ENCODE results near the gene NFASC. TPM values are rescaled to one million over a fixed set of nuclear protein-coding genes. Genes with fewer than 3 reads are reported as not detected.
A peak's percentile ranks its signal among the peaks of the same experiment; 100 is the strongest.

NFASC gene
- total RNA-seq, 1 donor from 2014 or later: 6.9 TPM

DNA sequence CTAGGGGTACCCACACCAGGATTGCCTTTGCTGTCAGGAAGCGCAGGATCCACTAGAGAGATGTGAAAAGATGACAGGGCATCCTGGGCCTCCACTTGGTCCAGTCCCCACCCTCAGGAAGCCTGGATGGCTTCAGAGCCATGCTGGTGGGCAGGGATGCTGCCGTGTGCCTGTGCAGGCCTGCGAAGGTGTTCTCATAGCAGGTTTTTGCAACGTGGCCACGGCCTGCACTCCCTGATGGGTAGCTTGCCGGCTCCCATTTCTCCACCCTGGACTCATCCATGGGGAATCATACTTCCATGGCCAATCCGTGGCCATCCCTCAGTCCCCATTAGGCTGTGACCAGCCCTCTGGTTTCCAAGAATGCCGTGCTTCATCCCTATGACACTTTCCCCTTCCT is 138.2 kb downstream of the NFASC start:
- Mint-ChIP-seq H3K27ac (no peak overlapping the region), H3K4me1 (ENCODE audit: low read depth) (peaks cover 8% of the 10 kb centered on the region), H3K9me3 (ENCODE audit: low read depth) (no peaks in the 10 kb centered on the region), H3K4me3 (ENCODE audit: low read depth) (no peak overlapping the region), H3K36me3 (ENCODE audit: insufficient read depth) (no peaks in the 10 kb centered on the region), H3K27me3 (peaks cover 18% of the 10 kb centered on the region)
- DNase-seq (ENCODE audit: low spot score, unreplicated experiment): no peak
- TF ChIP-seq, protein P1, sequence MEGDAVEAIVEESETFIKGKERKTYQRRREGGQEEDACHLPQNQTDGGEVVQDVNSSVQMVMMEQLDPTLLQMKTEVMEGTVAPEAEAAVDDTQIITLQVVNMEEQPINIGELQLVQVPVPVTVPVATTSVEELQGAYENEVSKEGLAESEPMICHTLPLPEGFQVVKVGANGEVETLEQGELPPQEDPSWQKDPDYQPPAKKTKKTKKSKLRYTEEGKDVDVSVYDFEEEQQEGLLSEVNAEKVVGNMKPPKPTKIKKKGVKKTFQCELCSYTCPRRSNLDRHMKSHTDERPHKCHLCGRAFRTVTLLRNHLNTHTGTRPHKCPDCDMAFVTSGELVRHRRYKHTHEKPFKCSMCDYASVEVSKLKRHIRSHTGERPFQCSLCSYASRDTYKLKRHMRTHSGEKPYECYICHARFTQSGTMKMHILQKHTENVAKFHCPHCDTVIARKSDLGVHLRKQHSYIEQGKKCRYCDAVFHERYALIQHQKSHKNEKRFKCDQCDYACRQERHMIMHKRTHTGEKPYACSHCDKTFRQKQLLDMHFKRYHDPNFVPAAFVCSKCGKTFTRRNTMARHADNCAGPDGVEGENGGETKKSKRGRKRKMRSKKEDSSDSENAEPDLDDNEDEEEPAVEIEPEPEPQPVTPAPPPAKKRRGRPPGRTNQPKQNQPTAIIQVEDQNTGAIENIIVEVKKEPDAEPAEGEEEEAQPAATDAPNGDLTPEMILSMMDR (IDR thresholded peaks at IDR 0.05; ENCODE audit: unreplicated experiment): no peak

DNA sequence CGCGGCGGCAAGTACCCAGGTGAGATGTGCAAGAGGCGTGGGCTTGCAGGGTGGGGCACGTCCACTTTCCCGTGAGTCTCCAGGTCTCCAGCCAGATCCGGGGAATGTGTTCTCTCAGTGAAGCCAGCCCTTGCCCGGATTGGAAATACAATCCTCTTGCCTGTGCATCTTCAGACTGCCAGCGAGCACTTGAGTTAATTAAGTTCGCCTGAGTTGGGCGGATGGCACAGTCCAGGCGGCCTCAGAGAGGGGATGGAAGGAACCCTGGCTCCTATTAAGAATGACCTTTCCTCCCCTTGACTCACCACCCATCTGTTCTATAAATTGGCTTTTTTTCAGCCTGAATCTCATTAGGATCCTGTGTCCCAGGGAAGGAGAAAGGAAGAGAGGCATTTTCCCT is 139.0 kb downstream of the NFASC start:
- no peak overlapping the region for H3K27ac Mint-ChIP-seq
- no peak overlapping the region for H3K4me3 Mint-ChIP-seq (ENCODE audit: low read depth)
- peaks cover 25% of the 10 kb centered on the region for H3K27me3 Mint-ChIP-seq
- TF ChIP-seq, protein P1 (IDR thresholded peaks at IDR 0.05; ENCODE audit: unreplicated experiment): no peak
- H3K36me3 Mint-ChIP-seq (ENCODE audit: insufficient read depth): no peaks in the 10 kb centered on the region
- no peak for DNase-seq (ENCODE audit: low spot score, unreplicated experiment)
- H3K9me3 Mint-ChIP-seq (ENCODE audit: low read depth): no peaks in the 10 kb centered on the region
- peaks cover 9% of the 10 kb centered on the region for H3K4me1 Mint-ChIP-seq (ENCODE audit: low read depth)

DNA sequence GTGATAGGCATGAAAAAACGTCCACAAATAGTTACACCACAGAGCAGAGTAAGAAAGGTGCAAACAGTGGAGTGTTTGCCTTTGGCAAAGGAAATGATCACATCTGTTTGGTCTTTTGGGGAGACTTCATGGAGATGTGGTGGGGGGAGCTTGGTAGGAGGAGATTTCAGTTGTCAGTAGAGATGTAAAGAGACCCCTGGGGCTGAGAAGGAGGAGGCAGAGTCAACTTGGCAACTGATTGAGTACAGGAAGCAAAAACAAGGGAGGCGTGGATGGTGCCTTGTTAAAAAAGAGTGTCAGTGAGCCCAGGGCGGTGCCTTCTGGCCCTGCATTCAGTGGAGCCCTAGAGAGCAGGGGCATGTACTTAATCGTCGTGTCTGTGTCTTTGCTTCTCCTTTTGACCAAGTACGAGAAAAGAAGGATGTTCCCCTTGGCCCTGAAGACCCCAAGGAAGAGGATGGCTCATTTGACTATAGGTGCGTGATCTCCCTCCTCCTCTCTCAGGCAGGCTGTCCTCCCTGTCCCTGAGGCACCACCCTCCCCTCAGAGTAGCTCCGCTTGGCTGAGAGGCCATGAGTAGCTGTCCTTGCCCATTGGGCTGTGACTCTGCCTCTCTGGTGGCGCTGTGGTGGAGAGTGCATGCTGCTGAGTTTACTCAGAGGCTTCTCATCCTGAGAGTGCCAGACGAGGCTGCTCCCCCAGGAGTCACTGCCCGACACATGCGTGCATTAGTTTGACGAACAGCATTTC is 141.9 kb downstream of the NFASC start:
- TF ChIP-seq, protein P1 (IDR thresholded peaks at IDR 0.05; ENCODE audit: unreplicated experiment): no peak
- Mint-ChIP-seq H3K27ac (peak overlapping the region; percentile 14), H3K4me1 (ENCODE audit: low read depth) (peaks cover 9% of the 10 kb centered on the region), H3K4me3 (ENCODE audit: low read depth) (no peak overlapping the region), H3K27me3 (peaks cover 17% of the 10 kb centered on the region), H3K36me3 (ENCODE audit: insufficient read depth) (no peaks in the 10 kb centered on the region), H3K9me3 (ENCODE audit: low read depth) (no peaks in the 10 kb centered on the region)
- no peak for DNase-seq (ENCODE audit: low spot score, unreplicated experiment)

GRCh38 chr1:205013683-205014367 is 143.2 kb downstream of the NFASC start:
- no peaks in the 10 kb centered on the region for H3K36me3 Mint-ChIP-seq (ENCODE audit: insufficient read depth)
- no peak overlapping the region for H3K4me3 Mint-ChIP-seq (ENCODE audit: low read depth)
- peaks cover 16% of the 10 kb centered on the region for H3K27me3 Mint-ChIP-seq
- DNase-seq (ENCODE audit: low spot score, unreplicated experiment): no peak
- H3K27ac Mint-ChIP-seq: no peak overlapping the region
- H3K4me1 Mint-ChIP-seq (ENCODE audit: low read depth): peaks cover 13% of the 10 kb centered on the region
- no peaks in the 10 kb centered on the region for H3K9me3 Mint-ChIP-seq (ENCODE audit: low read depth)
- TF ChIP-seq, protein P1 (IDR thresholded peaks at IDR 0.05; ENCODE audit: unreplicated experiment): no peak

- Mint-ChIP-seq H3K9me3 (ENCODE audit: low read depth) (no peaks in the 10 kb centered on the region), H3K27ac (peak overlapping the region; percentile 70), H3K4me3 (ENCODE audit: low read depth) (no peak overlapping the region), H3K27me3 (peaks cover 13% of the 10 kb centered on the region), H3K36me3 (ENCODE audit: insufficient read depth) (no peaks in the 10 kb centered on the region), H3K4me1 (ENCODE audit: low read depth) (peaks cover 13% of the 10 kb centered on the region)
- DNase-seq (ENCODE audit: low spot score, unreplicated experiment): no peak
- TF ChIP-seq, protein P1 (IDR thresholded peaks at IDR 0.05; ENCODE audit: unreplicated experiment): no peak
Observed at GRCh38 chr1:205014783-205015182, 144.1 kb downstream of the NFASC start.
